Mesangial cell (primary cell): ENCODE data around the gene PKP4. TPM values are rescaled to one million over a fixed set of nuclear protein-coding genes. Genes with fewer than 3 reads are reported as not detected.

Experiments
- total RNA-seq: library from RNA; depleted of rRNA; stranded (reverse); fragments of >200 nt; gene quantifications from 2 replicates; pipeline ENCODE4 v1.2.3, GENCODE V29; 2015

Gene PKP4, protein sequence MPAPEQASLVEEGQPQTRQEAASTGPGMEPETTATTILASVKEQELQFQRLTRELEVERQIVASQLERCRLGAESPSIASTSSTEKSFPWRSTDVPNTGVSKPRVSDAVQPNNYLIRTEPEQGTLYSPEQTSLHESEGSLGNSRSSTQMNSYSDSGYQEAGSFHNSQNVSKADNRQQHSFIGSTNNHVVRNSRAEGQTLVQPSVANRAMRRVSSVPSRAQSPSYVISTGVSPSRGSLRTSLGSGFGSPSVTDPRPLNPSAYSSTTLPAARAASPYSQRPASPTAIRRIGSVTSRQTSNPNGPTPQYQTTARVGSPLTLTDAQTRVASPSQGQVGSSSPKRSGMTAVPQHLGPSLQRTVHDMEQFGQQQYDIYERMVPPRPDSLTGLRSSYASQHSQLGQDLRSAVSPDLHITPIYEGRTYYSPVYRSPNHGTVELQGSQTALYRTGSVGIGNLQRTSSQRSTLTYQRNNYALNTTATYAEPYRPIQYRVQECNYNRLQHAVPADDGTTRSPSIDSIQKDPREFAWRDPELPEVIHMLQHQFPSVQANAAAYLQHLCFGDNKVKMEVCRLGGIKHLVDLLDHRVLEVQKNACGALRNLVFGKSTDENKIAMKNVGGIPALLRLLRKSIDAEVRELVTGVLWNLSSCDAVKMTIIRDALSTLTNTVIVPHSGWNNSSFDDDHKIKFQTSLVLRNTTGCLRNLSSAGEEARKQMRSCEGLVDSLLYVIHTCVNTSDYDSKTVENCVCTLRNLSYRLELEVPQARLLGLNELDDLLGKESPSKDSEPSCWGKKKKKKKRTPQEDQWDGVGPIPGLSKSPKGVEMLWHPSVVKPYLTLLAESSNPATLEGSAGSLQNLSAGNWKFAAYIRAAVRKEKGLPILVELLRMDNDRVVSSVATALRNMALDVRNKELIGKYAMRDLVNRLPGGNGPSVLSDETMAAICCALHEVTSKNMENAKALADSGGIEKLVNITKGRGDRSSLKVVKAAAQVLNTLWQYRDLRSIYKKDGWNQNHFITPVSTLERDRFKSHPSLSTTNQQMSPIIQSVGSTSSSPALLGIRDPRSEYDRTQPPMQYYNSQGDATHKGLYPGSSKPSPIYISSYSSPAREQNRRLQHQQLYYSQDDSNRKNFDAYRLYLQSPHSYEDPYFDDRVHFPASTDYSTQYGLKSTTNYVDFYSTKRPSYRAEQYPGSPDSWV
- total RNA-seq: 41.5 and 44.8 TPM in 2 replicates

DNA sequence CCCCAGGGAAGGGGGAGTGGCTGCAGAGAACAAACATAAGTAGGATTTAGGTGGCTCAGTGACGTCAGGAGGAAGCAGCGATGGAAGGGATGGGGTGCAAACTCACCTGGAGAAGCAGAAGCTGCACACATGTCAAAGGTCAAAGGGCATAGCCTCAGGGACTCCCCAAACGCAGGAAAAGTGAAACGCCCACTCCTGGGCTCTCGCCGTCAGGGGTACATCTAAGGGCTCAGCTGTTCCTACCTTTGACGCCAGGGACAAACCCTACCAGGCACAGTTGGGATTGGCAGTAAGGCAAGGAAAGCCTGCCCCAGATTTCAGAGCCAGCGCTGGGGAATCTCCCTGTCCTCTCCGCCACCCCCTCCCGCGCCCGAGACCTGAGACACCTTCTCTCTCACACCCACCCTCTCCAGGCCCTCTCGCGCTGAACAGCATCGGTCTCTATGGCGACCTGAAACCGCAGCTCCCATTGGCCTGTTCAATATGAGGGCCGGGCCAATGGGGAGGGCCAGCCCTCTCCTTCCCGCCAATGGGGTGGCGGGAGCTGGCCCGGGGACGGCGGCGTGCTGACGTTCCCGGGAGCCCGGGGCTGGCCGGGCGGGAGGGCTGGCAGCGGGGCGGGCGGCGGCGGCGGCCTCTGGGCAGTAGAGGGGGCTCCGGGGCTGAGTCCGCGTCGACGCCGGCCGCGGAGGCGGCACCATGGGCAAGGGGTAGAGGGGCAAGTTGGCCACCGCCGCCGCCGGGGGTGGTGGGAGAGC is at the start of gene PKP4, which contains the start of gene CCDC148:
Gene PKP4, plus strand, starts transcription at position 644 of the 758 bp plus-strand sequence. CDS start 76,233 bp downstream, outside the sequence.
Gene CCDC148, minus strand, starts transcription at position 445 of the 758 bp plus-strand sequence. Its CDS starts 314 bp downstream, at position 131.

Other genes starting within 250 kb of the PKP4 start
- 0.33 and 0.38 TPM in 2 replicates for gene CCDC148, start 199 bp upstream of the PKP4 start, total RNA-seq